ENCODE measurements around the gene ZMYND15. TPM values are rescaled to one million over a fixed set of nuclear protein-coding genes. Genes with fewer than 3 reads are reported as not detected.

The ZMYND15 gene
- total and polyA plus RNA-seq, 2 of the 4 experiments (the other 2 are of a cell fraction), result 0.07 TPM; not detected in 1

GRCh38 chr17:4716081-4716480, 23.6 kb upstream of the ZMYND15 start:
- dilution Hi-C loops (cut with HindIII; ENCODE audit: low sequenced_read_pairs, unreplicated experiment) (no loop called here), intact Hi-C loops (cut with micrococcal nuclease) (no loop called here), in situ Hi-C loops (cut with MboI; ENCODE audit: low sequenced_read_pairs) (loop anchor here (10.0 kb wide), 1 partner anchor 169 kb away; no protein-coding TSS in a partner anchor)
- Histone ChIP-seq H3K18ac (ENCODE audit: low read depth, low read length) (no peak overlapping the region), H2BK120ac (ENCODE audit: low read depth, low read length) (no peak overlapping the region), H4K8ac (ENCODE audit: low read depth in 2 of 2, low read length in 2 of 2) (no peak overlapping the region), H2AK9ac (replicated peaks; ENCODE audit: low read depth, low read length, poor library complexity) (no peak overlapping the region), H4K91ac (ENCODE audit: insufficient read depth, low read depth, low read length) (no peak overlapping the region), H2BK20ac (ENCODE audit: low read depth, low read length) (no peak overlapping the region), H3K27ac (ENCODE audit: insufficient read depth, low read length) (no peak overlapping the region), H4K20me1 (ENCODE audit: insufficient read depth, low read length) (no peaks in the 10 kb centered on the region), H3K79me1 (ENCODE audit: low read depth in 1 of 2, low read length in 2 of 2) (peaks cover 0 to 3% of the 10 kb centered on the region in 2 experiments; a peak in 2 of 4 replicates), H3K4ac (ENCODE audit: low read depth, low read length) (no peak overlapping the region), H2BK15ac (ENCODE audit: low read depth, low read length) (no peak overlapping the region), H3K4me3 (ENCODE audit: insufficient read depth, low read depth, low read length) (no peak overlapping the region), H3K23ac (ENCODE audit: low read depth, low read length) (no peak overlapping the region), H4K5ac (ENCODE audit: low read depth, low read length) (no peak overlapping the region), H3K36me3 (ENCODE audit: control insufficient read depth, insufficient read depth, low read length) (peaks cover 2% of the 10 kb centered on the region; the same call in 1 of the 2 replicates), H2BK5ac (ENCODE audit: low read depth, low read length, poor library complexity, severe bottlenecking) (no peak overlapping the region), H3K4me1 (ENCODE audit: control insufficient read depth, insufficient read depth, low read length) (peaks cover 2% of the 10 kb centered on the region; the same call in 1 of the 2 replicates), H3K56ac (ENCODE audit: extremely low read depth, insufficient read depth, low read length) (no peak overlapping the region), H2AFZ (replicated peaks; ENCODE audit: low read length, poor library complexity) (no peak overlapping the region), H3K27me3 (ENCODE audit: control insufficient read depth, insufficient read depth, low read length) (no peaks in the 10 kb centered on the region), H2AK5ac (ENCODE audit: low read depth, low read length) (no peak overlapping the region), H3K9ac (ENCODE audit: low read depth, low read length) (no peak overlapping the region), H3K9me1 (ENCODE audit: insufficient read depth, low read length) (0 out of 2 replicates have a peak, but pooled peaks cover 4% of the 10 kb centered on the region), H3K14ac (replicated peaks; ENCODE audit: low read depth, low read length) (no peak overlapping the region), H3K4me2 (ENCODE audit: low read depth, low read length) (no peak overlapping the region), H3K9me3 (ENCODE audit: control insufficient read depth, insufficient read depth, low read length) (no peaks in the 10 kb centered on the region)
- TF ChIP-seq RCOR1 (IDR thresholded peaks at IDR 0.05; ENCODE audit: insufficient replicate concordance, low read length) (no peak), POLR2A (IDR thresholded peaks at IDR 0.05; ENCODE audit: low read depth, low read length) (no peak), SMC3 (IDR thresholded peaks at IDR 0.05; ENCODE audit: low read depth, low read length) (no peak), MAZ (IDR thresholded peaks at IDR 0.05; ENCODE audit: borderline replicate concordance, low read depth, low read length) (no peak), RAD21 (IDR thresholded peaks at IDR 0.05; ENCODE audit: low read length) (no peak), NFE2L2 (IDR thresholded peaks at IDR 0.05; ENCODE audit: low read depth, low read length) (no peak), CHD1 (IDR thresholded peaks at IDR 0.05; ENCODE audit: low read depth, low read length) (no peak)
- TF ChIP-seq, protein P1, sequence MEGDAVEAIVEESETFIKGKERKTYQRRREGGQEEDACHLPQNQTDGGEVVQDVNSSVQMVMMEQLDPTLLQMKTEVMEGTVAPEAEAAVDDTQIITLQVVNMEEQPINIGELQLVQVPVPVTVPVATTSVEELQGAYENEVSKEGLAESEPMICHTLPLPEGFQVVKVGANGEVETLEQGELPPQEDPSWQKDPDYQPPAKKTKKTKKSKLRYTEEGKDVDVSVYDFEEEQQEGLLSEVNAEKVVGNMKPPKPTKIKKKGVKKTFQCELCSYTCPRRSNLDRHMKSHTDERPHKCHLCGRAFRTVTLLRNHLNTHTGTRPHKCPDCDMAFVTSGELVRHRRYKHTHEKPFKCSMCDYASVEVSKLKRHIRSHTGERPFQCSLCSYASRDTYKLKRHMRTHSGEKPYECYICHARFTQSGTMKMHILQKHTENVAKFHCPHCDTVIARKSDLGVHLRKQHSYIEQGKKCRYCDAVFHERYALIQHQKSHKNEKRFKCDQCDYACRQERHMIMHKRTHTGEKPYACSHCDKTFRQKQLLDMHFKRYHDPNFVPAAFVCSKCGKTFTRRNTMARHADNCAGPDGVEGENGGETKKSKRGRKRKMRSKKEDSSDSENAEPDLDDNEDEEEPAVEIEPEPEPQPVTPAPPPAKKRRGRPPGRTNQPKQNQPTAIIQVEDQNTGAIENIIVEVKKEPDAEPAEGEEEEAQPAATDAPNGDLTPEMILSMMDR (conservative IDR thresholded peaks at IDR 0.05; ENCODE audit: low read depth, low read length), result no peak
- ChIA-PET CTCF (no interaction called here), POLR2A (ENCODE audit: unreplicated experiment) (no interaction called here)
- DNase-seq (no peak), ATAC-seq (ENCODE audit: low read depth) (no peak)
- BruUV-seq (replicated peaks), result no TSS peak
- WGBS, 2 experiments (ENCODE audit: extremely low coverage in 2 of 2, insufficient read length in 1 of 2), result 100% methylated on average over 2 of the region's 10 CpGs; no CpG with 5 or more reads in 1 of the 2 experiments
